ENCODE results near the gene FAM98A. TPM values are rescaled to one million over a fixed set of nuclear protein-coding genes. Genes with fewer than 3 reads are reported as not detected.
A peak's percentile ranks its signal among the peaks of the same experiment; 100 is the strongest.

FAM98A gene
- total RNA-seq, 2 experiments from 2014 or later: 45.4 to 46.1 TPM

DNA sequence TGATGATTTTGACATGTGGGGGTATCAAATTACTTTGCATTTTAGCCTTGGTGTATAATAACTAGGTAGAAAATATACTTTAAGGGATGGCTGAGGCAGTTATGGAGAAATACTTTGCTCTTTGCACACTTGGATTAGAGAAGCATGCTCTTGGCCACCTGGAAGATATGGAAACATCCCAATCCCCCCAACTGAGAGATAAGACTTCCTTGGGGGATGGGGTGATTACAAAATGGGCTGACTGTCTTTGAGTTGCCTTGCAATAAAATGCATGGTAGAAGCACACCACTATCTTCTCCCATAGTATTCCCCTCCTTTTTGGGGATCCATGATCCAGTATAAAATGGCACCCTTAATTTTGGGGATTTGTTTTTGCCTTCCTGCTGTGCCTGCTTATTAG is 15.1 kb upstream of the FAM98A start:
- intact Hi-C loops (cut with micrococcal nuclease): no loop called here
- H3K36me3 Mint-ChIP-seq (ENCODE audit: low read depth): peaks cover 28% of the 10 kb centered on the region
- H3K4me3 Mint-ChIP-seq: no peak overlapping the region
- H3K27ac Mint-ChIP-seq: no peak overlapping the region
- H3K27me3 Mint-ChIP-seq (ENCODE audit: low read depth): no peaks in the 10 kb centered on the region
- CTCF ChIA-PET: no interaction called here
- H3K4me1 Mint-ChIP-seq (ENCODE audit: low read depth): no peaks in the 10 kb centered on the region
- no peak for DNase-seq
- peaks cover 15% of the 10 kb centered on the region for H3K9me3 Mint-ChIP-seq

DNA sequence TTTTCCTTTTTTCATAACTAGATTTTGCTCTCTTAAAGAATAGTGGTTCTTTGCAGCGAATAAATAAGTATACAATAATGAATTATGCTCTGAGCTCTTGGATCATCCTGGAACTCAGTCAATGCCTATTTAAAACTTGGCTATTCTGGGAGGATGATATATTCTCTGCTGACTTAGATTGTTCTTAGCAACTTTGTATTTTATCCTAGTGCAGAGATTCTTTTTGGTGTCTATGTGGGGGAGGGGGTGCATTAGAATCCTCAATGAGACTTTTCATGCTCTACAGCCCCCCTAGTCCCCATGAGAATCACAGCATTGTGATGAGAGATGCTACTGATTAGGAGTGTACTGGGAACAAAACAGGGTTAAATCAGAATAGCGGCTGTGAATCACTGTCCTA is 8.8 kb upstream of the FAM98A start:
- Mint-ChIP-seq H3K4me3 (no peak overlapping the region), H3K27me3 (ENCODE audit: low read depth) (no peaks in the 10 kb centered on the region), H3K36me3 (ENCODE audit: low read depth) (peaks cover 2% of the 10 kb centered on the region), H3K27ac (no peak overlapping the region), H3K9me3 (no peaks in the 10 kb centered on the region), H3K4me1 (ENCODE audit: low read depth) (no peaks in the 10 kb centered on the region)
- CTCF ChIA-PET: no interaction called here
- intact Hi-C loops (cut with micrococcal nuclease): no loop called here
- no peak for DNase-seq

DNA sequence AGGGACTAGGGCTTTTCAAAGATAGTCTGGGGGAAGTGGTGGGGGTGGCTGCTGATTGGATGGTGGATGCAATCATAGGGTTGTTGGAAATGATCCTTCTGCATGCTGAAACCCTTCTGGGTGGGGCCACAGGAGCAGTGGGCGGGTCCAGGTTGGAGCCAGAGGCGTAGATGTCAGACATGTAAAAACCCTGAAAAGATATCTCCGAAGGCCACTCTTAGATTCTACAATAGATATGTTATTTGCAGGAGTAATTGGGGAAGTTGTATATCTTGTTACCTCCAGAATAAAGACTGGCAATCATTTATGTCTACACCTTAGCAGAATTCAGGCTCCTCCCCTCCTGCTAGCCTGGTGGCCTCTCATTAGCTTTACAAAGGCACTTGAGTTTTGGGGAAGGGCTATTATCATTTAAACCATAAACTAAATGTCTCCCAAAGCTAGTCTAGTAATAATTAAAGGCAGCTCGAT is 8.2 kb upstream of the FAM98A start:
- no peak for DNase-seq
- Mint-ChIP-seq H3K4me1 (ENCODE audit: low read depth) (no peaks in the 10 kb centered on the region), H3K27ac (no peak overlapping the region), H3K36me3 (ENCODE audit: low read depth) (peaks cover 2% of the 10 kb centered on the region), H3K4me3 (no peak overlapping the region), H3K27me3 (ENCODE audit: low read depth) (no peaks in the 10 kb centered on the region), H3K9me3 (no peaks in the 10 kb centered on the region)
- CTCF ChIA-PET: interaction anchor here (0.8 kb wide), 1 partner anchor 196 kb away, joined by 3 read pairs; no protein-coding TSS in a partner anchor
- intact Hi-C loops (cut with micrococcal nuclease): no loop called here

DNA sequence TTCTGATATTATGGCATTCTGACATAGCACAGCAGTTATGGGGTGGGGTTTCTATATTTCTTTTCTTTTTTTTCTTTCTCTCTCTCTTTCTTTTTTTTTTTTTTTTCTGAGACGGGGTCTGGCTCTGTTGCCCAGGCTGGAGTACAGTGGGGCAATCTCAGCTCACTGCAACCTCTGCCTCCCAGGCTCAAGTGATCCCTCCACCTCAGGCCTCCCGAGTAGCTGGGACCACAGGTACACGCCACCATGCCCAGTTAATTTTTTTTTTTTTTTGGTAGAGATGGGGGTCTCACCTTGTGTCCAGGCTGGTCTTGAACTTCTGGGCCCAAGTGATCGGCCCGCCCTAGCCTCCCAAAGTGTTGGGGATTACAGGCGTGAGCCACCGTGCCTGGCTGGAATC is 7.5 kb upstream of the FAM98A start:
- H3K9me3 Mint-ChIP-seq: no peaks in the 10 kb centered on the region
- H3K27ac Mint-ChIP-seq: no peak overlapping the region
- no peak for DNase-seq
- peaks cover 2% of the 10 kb centered on the region for H3K36me3 Mint-ChIP-seq (ENCODE audit: low read depth)
- no peaks in the 10 kb centered on the region for H3K4me1 Mint-ChIP-seq (ENCODE audit: low read depth)
- intact Hi-C loops (cut with micrococcal nuclease): no loop called here
- no peak overlapping the region for H3K4me3 Mint-ChIP-seq
- H3K27me3 Mint-ChIP-seq (ENCODE audit: low read depth): no peaks in the 10 kb centered on the region
- CTCF ChIA-PET: interaction anchor here (0.8 kb wide), 1 partner anchor 195 kb away, joined by 3 read pairs; no protein-coding TSS in a partner anchor

DNA sequence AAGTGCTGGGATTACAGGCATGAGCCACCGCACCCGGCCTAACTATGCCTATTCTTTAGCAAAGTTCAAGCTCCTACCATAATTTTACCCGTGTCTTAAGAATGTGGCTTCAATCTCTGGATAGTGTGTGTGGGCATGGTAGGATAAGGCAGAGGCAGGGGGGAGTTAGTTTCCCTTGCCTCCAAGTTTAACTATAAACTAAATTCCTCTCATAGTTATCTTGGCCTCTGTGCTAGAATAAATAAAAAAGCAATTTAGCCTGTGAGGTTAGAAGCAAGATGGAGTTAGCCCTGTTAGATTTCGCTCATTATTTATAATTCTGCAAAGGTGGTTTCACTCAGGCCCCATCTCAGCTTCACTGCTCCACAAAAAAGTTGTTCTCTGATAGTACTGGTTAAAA is 7.0 kb upstream of the FAM98A start:
- Mint-ChIP-seq H3K27me3 (ENCODE audit: low read depth) (no peaks in the 10 kb centered on the region), H3K4me3 (no peak overlapping the region), H3K27ac (no peak overlapping the region), H3K36me3 (ENCODE audit: low read depth) (peaks cover 2% of the 10 kb centered on the region), H3K9me3 (no peaks in the 10 kb centered on the region), H3K4me1 (ENCODE audit: low read depth) (no peaks in the 10 kb centered on the region)
- intact Hi-C loops (cut with micrococcal nuclease): no loop called here
- no peak for DNase-seq
- CTCF ChIA-PET: no interaction called here

DNA sequence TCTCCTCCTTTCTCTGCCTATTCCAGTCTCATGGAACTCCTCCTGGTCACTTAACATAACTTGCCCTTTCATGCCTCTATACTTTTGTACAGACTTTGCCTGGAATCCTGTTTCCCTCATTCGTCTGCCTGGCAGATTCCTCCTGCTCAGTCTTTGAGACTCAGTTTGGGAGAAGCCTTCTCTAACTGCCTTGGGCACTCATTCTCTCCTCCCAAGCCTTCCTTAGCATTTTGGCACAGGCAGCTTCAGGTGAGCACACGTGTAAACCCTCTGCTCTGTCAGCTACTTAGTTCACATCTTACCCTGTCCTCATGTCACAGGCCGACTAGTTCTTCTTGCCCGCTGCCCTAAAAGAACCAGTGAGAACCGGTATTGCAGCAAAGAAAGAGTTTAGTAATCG is 6.0 kb upstream of the FAM98A start:
- intact Hi-C loops (cut with micrococcal nuclease): no loop called here
- CTCF ChIA-PET: no interaction called here
- no peak for DNase-seq
- Mint-ChIP-seq H3K27ac (no peak overlapping the region), H3K4me1 (ENCODE audit: low read depth) (no peaks in the 10 kb centered on the region), H3K27me3 (ENCODE audit: low read depth) (no peaks in the 10 kb centered on the region), H3K9me3 (no peaks in the 10 kb centered on the region), H3K4me3 (no peak overlapping the region), H3K36me3 (ENCODE audit: low read depth) (no peaks in the 10 kb centered on the region)

DNA sequence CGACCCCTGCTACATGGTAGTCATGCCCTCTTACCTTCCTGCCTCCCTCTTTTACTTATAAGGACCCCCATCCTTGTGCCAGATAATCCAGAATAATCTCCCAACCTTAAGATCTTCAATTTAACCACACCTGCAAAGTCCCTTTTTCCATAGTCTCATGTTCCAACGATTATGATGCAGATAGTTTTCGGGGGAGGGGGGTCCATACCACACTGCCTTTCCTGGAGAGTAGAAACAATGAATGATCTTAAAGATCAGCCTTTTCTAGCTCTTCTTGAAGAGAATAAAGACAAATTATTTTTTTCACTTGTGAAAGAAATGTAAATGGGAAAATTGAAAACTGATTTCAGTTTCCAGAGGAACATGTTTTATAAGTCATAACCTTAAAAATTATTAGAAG is 4.3 kb upstream of the FAM98A start:
- intact Hi-C loops (cut with micrococcal nuclease): no loop called here
- H3K27ac Mint-ChIP-seq: no peak overlapping the region
- no peaks in the 10 kb centered on the region for H3K9me3 Mint-ChIP-seq
- no peak overlapping the region for H3K4me3 Mint-ChIP-seq
- DNase-seq: no peak
- no peaks in the 10 kb centered on the region for H3K36me3 Mint-ChIP-seq (ENCODE audit: low read depth)
- H3K27me3 Mint-ChIP-seq (ENCODE audit: low read depth): no peaks in the 10 kb centered on the region
- CTCF ChIA-PET: no interaction called here
- H3K4me1 Mint-ChIP-seq (ENCODE audit: low read depth): peaks cover 2% of the 10 kb centered on the region

DNA sequence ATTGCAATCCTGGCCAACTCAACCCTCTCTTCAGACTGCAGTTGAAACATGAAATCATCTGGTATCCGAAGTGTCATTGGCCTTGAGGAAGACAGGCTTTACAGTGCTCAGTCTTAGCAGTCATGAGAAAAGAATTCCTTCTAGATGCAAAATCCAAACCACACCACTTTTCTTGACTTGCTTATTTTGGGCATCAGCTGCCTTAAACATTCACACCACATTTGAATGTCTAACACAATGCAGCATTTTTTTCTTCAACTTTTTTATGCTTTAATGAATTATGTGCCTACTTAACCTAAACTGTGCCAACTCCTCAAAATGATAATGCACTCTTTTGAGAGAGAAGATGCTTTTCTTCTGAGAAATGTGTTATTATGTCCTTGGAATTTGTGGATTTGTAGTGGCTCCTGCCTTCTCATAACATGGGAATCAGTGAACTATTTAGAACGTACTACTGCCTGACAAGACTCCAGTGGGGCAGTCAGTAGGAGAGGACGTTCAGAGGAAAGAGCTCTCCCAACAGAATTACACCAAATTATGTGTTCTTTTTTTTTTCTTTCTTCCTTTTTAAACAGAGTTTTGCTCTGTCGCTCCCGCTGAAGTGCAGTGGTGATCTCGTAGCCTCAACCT is 3.2 kb upstream of the FAM98A start:
- intact Hi-C loops (cut with micrococcal nuclease): no loop called here

DNA sequence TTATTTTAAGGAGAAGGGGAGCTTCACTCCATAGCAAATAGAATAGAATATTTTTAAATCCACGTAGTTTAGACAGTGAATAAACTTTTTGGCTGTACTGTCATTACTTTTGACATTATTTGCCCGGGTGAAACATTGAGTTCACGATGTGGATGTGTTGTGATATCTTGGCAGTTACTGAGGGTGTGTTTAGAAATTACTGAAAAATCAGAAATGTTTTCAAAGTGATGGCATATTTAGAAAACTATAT is 769 bp upstream of the FAM98A start:
- Mint-ChIP-seq H3K9me3 (no peaks in the 10 kb centered on the region), H3K27ac (peak overlapping the region; percentile 87), H3K36me3 (ENCODE audit: low read depth) (peaks cover 3% of the 10 kb centered on the region), H3K27me3 (ENCODE audit: low read depth) (no peaks in the 10 kb centered on the region), H3K4me3 (peak overlapping the region; percentile 95), H3K4me1 (ENCODE audit: low read depth) (peaks cover 19% of the 10 kb centered on the region)
- intact Hi-C loops (cut with micrococcal nuclease): loop anchor here (1.0 to 10.0 kb wide), 5 partner anchors 125 to 1538 kb away; partner anchors contain the start of genes BIRC6, SLC30A6 and SPAST
- no peak for DNase-seq
- CTCF ChIA-PET: interaction anchor here (2.4 kb wide), 1 partner anchor 17 kb away, joined by 18 read pairs; no protein-coding TSS in a partner anchor

More for the DNA sequence above, 3.2 kb upstream of the FAM98A start:
- H3K36me3 Mint-ChIP-seq (ENCODE audit: low read depth): no peaks in the 10 kb centered on the region
- H3K27ac Mint-ChIP-seq: no peak overlapping the region
- CTCF ChIA-PET: no interaction called here
- no peak overlapping the region for H3K4me3 Mint-ChIP-seq
- no peaks in the 10 kb centered on the region for H3K9me3 Mint-ChIP-seq
- H3K27me3 Mint-ChIP-seq (ENCODE audit: low read depth): no peaks in the 10 kb centered on the region
- DNase-seq: no peak
- H3K4me1 Mint-ChIP-seq (ENCODE audit: low read depth): peaks cover 8% of the 10 kb centered on the region

DNA sequence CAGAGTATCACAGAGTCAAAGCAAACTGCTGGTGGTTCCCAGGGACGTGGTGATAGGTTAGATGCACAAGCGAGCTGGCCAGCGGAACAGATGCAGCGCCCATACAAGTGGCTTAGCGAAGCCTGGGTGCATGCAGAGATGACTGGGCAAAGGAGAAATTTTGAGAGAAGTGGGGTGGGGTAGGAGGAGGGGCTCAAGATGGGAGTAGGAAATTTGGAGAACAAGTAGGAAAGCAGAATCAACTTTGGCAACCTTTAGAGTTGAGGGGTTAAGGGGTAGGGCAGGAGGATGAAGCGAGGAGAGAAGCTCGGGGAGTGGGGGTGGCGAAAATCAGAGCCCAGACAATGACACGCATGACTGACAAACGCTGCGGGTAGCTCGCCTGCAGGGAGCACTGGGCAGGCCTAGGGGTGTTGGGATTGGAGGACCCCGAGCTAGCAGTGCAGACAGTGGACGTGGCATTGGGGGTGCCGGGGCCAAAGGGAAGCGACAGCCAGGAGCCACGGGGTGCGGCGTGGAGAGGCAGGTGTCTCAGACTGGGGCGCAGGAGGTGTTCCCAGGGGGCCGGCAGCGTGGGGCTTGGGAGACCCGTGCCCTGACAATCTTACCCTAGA is 431 bp downstream of the FAM98A start:
- Mint-ChIP-seq H3K9me3 (no peaks in the 10 kb centered on the region), H3K27ac (peak overlapping the region; percentile 87), H3K4me1 (ENCODE audit: low read depth) (peaks cover 25% of the 10 kb centered on the region), H3K36me3 (ENCODE audit: low read depth) (peaks cover 7% of the 10 kb centered on the region), H3K4me3 (peak overlapping the region; percentile 95), H3K27me3 (ENCODE audit: low read depth) (no peaks in the 10 kb centered on the region)
- intact Hi-C loops (cut with micrococcal nuclease): loop anchor here (1.0 to 10.0 kb wide), 5 partner anchors 123 to 1536 kb away; partner anchors contain the start of genes BIRC6, SLC30A6 and SPAST
- DNase-seq: peak; percentile 75
- CTCF ChIA-PET: interaction anchor here (0.5 to 2.4 kb wide), 4 partner anchors 10 to 218 kb away, joined by 3 to 18 read pairs (median 4); no protein-coding TSS in a partner anchor

DNA sequence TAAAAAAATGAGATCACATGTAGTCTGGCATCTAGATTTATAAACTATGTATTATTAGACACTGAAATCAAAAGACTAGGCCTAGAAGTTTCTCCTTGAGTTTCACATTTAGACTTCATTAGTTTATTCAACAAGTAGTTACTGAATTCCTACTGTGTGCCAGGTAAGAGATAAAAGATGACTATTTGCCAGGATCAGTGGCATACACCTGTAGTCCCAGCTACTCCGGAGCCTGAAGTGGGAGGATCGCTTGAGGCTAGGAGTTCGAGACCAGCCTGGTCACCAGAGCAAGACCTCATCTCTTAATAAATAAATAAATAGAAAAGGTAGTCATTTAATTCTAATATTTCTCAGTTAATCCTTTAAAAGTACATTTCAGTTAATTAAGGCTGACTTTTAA is 2.1 kb downstream of the FAM98A start:
- CTCF ChIA-PET: interaction anchor here (1.0 kb wide), 1 partner anchor 14 kb away, joined by 6 read pairs; no protein-coding TSS in a partner anchor

DNA sequence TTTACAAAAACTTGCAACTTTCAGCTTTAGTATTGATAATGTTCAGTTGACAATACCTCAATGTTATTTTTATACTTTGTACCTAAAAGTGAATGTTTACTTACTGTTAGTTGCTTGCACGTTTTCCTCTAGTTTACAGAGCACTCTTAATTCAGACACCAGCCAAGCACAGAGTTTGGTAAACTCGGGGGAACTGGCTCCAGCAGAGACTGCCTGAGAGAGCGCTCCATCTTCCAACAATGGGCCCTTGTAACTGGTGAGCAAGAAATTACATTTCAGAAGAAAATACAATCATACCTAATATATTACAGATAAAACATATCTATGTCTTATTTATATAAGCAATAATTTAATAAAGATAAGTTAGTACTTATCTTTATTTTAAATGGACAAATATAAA is 3.7 kb downstream of the FAM98A start:
- no peak overlapping the region for H3K4me3 Mint-ChIP-seq
- H3K4me1 Mint-ChIP-seq (ENCODE audit: low read depth): peaks cover 30% of the 10 kb centered on the region
- H3K9me3 Mint-ChIP-seq: no peaks in the 10 kb centered on the region
- no peak overlapping the region for H3K27ac Mint-ChIP-seq
- H3K27me3 Mint-ChIP-seq (ENCODE audit: low read depth): no peaks in the 10 kb centered on the region
- no peak for DNase-seq
- CTCF ChIA-PET: interaction anchor here (1.1 kb wide), 1 partner anchor 128 kb away, joined by 3 read pairs; no protein-coding TSS in a partner anchor
- intact Hi-C loops (cut with micrococcal nuclease): loop anchor here (5.0 to 10.0 kb wide), 3 partner anchors 1241 to 1533 kb away; partner anchors contain the start of genes BIRC6, SLC30A6 and SPAST
- peaks cover 21% of the 10 kb centered on the region for H3K36me3 Mint-ChIP-seq (ENCODE audit: low read depth)

More for the DNA sequence above, 2.1 kb downstream of the FAM98A start:
- Mint-ChIP-seq H3K27ac (no peak overlapping the region), H3K27me3 (ENCODE audit: low read depth) (no peaks in the 10 kb centered on the region), H3K4me1 (ENCODE audit: low read depth) (peaks cover 30% of the 10 kb centered on the region), H3K9me3 (no peaks in the 10 kb centered on the region), H3K4me3 (no peak overlapping the region), H3K36me3 (ENCODE audit: low read depth) (peaks cover 17% of the 10 kb centered on the region)
- no peak for DNase-seq
- intact Hi-C loops (cut with micrococcal nuclease): loop anchor here (5.0 to 10.0 kb wide), 3 partner anchors 1242 to 1535 kb away; partner anchors contain the start of genes BIRC6, SLC30A6 and SPAST

DNA sequence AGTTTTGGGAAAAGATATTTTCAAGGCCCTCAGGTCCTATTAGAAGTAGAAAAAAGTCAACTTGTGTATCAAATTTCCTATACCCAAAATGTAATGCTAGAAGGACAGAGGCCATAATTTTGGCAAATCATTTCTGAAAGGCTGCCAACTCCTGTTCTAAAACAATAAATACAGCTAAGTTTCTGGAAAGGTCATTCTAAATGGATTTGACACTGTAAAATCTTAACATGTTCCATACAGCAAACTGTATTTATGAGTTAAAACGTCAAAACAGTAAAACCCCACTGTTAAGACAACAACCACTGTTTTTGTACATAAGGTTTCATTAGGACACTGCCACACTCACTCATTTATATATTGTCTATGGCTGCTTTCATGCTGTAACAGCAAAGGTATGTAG is 9.7 kb downstream of the FAM98A start:
- DNase-seq: no peak
- no peak overlapping the region for H3K27ac Mint-ChIP-seq
- peaks cover 8% of the 10 kb centered on the region for H3K4me1 Mint-ChIP-seq (ENCODE audit: low read depth)
- CTCF ChIA-PET: no interaction called here
- no peak overlapping the region for H3K4me3 Mint-ChIP-seq
- H3K36me3 Mint-ChIP-seq (ENCODE audit: low read depth): peaks cover 28% of the 10 kb centered on the region
- H3K9me3 Mint-ChIP-seq: no peaks in the 10 kb centered on the region
- no peaks in the 10 kb centered on the region for H3K27me3 Mint-ChIP-seq (ENCODE audit: low read depth)
- intact Hi-C loops (cut with micrococcal nuclease): loop anchor here (10.0 kb wide), 1 partner anchor 375 kb away; no protein-coding TSS in a partner anchor
